ENCODE measurements around the gene CLDN6.

DNA sequence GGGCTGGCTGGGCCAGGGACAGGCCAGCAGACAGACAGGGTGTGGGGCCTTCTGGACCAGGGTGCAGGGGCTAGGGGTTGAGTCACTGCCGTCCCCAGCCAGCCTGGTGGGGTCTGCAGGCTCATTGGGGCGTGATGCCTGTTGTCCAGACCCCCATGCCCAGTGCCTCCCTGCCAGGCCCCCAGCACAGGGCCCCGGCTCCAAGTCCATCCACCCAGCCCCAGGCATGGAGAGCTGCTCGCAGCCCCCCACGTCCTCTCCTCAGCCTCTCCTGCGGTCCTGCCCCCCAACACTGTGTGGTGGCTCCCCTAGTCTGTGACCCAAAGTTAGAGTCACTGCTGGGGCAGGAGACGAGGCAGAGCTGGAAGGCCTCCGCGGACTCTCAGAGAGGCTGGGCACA is 30.7 kb downstream of the CLDN6 start:
- TF ChIP-seq POLR2A (IDR thresholded peaks at IDR 0.05): no peak
- no peak for TF ChIP-seq CTCF (IDR thresholded peaks at IDR 0.05)

Data from adrenal gland (tissue), 5 donors.